G401 (cell line): Measurements from ENCODE around the gene SAFB. TPM values are rescaled to one million over a fixed set of nuclear protein-coding genes. Genes with fewer than 3 reads are reported as not detected.

Experiments
- DNase-seq: peaks from one replicate; pipeline ENCODE4 v3.0.0-alpha.2; 2015; ENCODE audit warnings: low spot score
- in situ Hi-C: cut with HindIII; loops from 2 replicates; pipeline ENCODE4 v1.10.0; 2016; ENCODE audit warnings: low sequenced_read_pairs, mixed read lengths
- total RNA-seq: library from RNA; depleted of rRNA; stranded (reverse); fragments of >200 nt; shearing (Covaris generic); gene quantifications from 2 replicates; pipeline ENCODE4 v1.2.3, GENCODE V29; 2014; rRNA removed

Gene SAFB
- total RNA-seq, 1 experiment from 2014 or later, result 43.8 TPM

- DNase-seq, result no peak
- in situ Hi-C loops, result no loop called here
Measured at GRCh38 chr19:5707576-5708575, 85.0 kb downstream of the SAFB start.

DNA sequence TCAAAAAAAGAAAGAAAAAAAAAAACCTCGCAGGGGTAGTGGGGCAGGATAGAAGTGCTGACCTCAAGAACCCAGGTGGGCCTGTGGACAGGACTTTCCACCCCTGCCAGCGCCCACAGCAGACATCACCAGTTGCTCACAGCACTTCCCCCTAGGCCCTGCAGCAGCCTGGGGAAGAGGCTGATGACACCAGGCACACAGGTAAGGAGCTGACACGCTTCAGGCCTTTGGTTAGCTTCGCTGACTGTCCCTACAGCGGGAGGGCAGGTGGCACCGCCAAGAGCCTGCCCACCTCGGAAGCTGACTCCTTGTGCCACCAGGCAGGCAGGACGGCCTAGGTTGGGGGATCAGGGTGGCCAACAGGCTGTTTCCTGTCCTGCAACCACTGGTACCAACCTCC lies 88.1 kb downstream of the SAFB start:
- no peak for DNase-seq
- in situ Hi-C loops, result no loop called here

DNA sequence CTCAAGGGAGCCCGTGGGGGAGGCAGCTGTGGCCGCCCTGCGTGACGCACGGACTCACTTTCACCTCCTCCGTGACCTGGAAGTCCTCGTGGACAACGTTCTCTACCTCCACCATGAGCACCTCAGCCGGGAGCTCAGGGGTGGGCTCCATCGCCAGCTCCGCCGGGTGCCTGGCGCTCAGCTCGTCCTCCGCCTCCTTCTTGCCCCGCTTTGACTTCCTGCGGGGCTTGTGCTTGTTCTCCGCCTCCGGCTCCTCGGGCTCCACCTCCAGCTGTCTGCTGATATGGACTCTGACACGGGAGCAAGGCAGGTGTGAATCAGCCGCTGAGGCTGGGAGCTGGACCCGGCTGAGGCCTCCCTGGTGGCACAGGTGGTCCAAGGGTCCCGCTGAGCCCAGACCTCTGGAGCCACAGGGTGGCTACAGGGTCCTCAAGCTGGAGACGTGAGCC lies 88.9 kb downstream of the SAFB start:
- in situ Hi-C loops, result no loop called here
- no peak for DNase-seq

GRCh38 chr19:5713228-5713627 lies 90.3 kb downstream of the SAFB start:
- no peak for DNase-seq
- in situ Hi-C loops, result no loop called here

GRCh38 chr19:5714816-5715215 lies 91.9 kb downstream of the SAFB start:
- no peak for DNase-seq
- in situ Hi-C loops, result no loop called here

GRCh38 chr19:5717215-5717935 lies 94.5 kb downstream of the SAFB start:
- DNase-seq, result no peak
- in situ Hi-C loops, result no loop called here

Other genes starting within 250 kb of the SAFB start
- not detected in 2 replicates for gene ZNRF4, start 167.7 kb upstream of the SAFB start, total RNA-seq
- not detected in 2 replicates for gene TINCR, start 55.1 kb upstream of the SAFB start, total RNA-seq
- gene SAFB2, start 307 bp upstream of the SAFB start, total RNA-seq, result 6.0 and 13.7 TPM in 2 replicates
- 36.5 and 74.5 TPM in 2 replicates for gene MICOS13, start 57.4 kb downstream of the SAFB start, total RNA-seq
- gene HSD11B1L, start 57.9 kb downstream of the SAFB start, total RNA-seq, result 15.1 and 18.8 TPM in 2 replicates
- 758 and 1,281 TPM in 2 replicates for gene RPL36, start 67.2 kb downstream of the SAFB start, total RNA-seq
- gene LONP1, start 97.1 kb downstream of the SAFB start, total RNA-seq, result 240 and 246 TPM in 2 replicates
- gene CATSPERD, start 97.6 kb downstream of the SAFB start, total RNA-seq, result not detected in 2 replicates
- gene PRR22, start 161.7 kb downstream of the SAFB start, total RNA-seq, result 0.43 and 2.6 TPM in 2 replicates
- 100 and 105 TPM in 2 replicates for gene DUS3L, start 168.1 kb downstream of the SAFB start, total RNA-seq
- 8.3 and 14.0 TPM in 2 replicates for gene NRTN, start 182.0 kb downstream of the SAFB start, total RNA-seq
- not detected in 2 replicates for gene FUT6, start 216.6 kb downstream of the SAFB start, total RNA-seq
- gene FUT3, start 228.4 kb downstream of the SAFB start, total RNA-seq, result not detected in 2 replicates
- gene FUT5, start 247.5 kb downstream of the SAFB start, total RNA-seq, result not detected in 2 replicates